Activated CD4-positive, alpha-beta T cell treated with anti-CD3 and anti-CD28 coated beads, Interleukin-2, amount 50 U/mL, for 4 hours (primary cell): ENCODE measurements around the gene AUTS2.
"Not testable (repeated sequence)": the region's sequence is repeated elsewhere in the genome, so short reads cannot be mapped to it uniquely, and the experiment has no call there.

Source experiments
- DNase-seq, 2 experiments: peaks; one replicate each; pipeline ENCODE4 v3.0.0-alpha.2; 2020

AUTS2 gene

DNA sequence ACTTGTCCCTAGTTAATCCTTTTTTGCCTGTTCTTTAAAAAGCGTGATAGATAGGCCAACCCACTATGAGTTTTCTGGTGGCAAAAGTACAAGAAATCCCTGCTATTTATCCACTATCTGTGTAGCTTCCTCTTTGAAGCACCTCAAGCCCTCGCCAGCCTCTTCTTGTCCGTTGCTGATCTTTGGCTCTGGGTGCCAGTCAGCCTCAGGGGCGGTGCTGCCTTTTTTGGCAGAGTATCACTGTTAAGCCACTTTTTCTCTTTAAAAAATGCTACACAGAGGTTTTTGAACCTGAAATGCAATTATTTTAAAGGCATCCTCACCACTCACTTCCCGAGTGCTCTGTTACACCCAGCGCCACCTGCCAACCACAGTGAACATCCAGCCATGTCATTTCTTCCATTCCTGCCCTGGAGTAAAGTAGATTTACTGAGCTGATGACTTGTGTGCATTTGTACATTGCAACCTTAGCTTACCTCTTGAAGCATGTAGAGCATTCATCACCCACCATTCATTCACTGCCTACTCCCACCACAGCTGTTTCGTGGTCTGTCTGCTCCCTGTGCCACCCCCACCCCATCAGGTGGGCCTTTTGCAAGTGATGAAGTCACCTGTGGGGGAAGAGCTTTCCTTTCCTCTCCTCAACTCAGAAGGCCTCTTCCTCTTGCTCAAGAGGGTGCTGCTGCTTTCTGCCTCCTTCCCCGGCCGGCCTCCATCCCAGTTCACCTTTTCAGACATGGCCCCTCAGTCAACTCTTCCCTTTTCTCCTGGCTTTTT is 1119.5 kb downstream of the AUTS2 start:
- DNase-seq = no peak

DNA sequence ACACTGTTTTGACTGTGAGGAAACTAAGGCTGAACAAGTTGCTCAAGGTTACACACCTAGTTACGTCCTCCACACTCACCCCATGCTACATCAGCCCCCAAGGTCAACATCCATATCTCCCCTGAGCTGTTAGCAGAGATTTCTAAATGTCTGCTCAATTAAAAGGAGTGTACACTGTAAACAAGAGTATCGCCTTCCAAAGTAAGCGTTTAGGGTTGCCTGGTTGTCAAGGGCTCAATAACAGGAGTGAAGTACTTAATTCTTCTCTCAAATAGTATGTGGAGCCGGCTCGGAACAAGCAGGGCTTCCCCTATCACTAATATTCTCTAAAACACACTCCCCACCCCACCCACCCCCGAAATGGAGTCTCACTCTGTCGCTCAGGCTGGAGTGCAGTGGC is 1120.8 kb downstream of the AUTS2 start:
- no peak for DNase-seq

DNA sequence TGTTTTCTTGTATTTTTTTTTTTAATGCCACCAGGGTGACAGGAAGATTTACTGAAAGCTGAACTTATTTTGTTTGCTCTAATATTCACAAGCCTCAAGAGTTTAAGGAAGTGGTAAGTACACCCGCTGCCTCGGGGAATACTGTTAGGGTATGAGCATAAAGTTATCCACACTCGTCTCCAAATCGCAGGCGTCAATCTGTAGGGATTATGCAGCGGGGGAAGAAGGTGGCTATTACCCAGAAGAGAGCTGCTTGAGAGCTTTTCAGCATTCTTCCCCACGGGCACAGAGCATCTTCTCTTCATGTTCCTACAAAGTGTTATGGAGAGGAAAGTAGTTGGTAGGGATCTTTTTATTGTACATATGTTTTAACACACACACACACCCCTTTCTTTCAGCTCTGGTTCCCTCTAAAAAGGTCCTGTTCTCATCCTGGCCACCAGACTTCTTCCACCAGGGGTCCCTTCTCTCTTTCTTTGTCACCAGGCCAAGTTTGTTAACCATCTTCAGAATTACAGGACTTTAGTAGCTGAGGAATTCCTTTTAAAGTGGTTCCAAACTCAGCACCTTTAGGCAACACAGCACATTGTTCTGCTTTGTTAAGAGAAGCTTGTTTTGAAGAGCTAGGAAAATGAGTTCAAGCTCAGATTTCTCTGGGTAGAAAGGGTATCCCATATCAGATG is 1122.1 kb downstream of the AUTS2 start:
- no peak for DNase-seq

DNA sequence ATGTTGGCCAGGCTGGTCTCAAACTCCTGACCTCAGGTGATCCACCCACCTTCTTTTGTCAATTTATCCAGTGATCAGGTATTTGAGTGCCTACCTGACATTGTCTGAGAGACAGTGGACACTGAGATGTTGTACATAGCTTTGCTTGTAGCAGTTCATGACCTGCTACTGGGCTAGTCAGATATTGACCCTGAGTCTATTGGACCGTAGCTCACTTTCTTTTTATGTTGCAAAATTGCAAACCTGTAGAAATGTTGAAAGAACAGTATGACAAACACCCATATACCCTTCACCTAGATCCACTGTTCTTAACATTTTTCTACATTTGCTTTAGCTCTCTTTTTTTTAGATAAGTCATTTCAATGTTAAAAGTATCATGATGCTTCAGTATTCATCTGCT is 1123.2 kb downstream of the AUTS2 start:
- no peak for DNase-seq

DNA sequence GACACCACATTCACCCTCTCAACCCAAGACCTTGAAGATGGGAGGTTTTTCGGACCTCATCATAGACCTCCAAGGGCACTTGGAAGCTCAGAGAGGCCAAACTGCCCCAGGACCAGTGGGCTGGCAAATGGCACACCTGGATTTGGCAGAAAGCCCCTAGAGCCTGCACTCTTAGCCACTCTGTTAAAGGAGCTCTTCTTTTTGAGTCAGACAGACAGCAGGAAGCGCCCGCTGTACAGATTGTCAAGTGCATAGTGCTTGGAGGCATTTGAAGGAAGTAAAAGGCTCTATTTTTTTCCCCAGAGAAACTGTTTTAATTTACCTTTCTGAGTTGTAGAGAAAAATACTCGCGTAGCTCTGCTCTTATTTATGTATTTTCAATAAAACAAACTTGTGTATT is 1125.1 kb downstream of the AUTS2 start:
- no peak for DNase-seq

DNA sequence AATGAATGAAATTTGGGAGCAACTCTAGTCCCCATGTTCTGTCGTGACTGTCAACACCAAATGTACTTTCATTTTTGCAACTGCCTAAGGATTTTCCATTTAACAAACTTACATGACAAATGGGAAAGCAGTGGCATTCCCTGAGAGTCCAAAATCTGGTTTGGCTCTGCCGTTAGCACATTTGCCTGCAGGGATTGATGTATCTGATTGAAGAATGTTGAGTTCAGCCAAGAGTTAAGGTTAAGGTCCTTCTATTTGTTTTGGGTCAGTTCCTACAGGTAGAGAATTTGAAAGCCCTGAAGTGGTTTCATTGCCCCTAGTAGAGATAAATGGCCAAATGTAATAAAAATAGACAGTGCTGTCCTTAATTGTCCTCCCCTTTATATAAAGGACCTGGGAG is 1127.2 kb downstream of the AUTS2 start:
- DNase-seq = no peak

DNA sequence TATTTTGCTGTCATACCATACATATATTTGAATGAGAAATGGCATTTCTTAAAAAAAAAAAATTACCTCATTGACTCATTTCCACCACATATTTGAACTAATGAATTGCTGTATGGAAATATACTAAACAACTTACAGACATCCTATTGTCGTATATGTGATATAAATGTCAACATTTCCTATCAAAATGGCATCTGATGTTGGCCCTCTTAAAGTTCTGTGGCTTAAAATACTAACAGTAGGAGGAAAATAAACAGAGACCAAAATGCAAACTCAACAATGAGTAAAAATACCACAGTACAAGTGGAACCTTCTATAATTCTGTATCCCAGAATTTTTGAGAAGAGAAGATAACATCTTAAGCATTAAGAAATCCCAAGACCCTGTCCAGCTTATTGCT is 1128.0 kb downstream of the AUTS2 start:
- DNase-seq = no peak

DNA sequence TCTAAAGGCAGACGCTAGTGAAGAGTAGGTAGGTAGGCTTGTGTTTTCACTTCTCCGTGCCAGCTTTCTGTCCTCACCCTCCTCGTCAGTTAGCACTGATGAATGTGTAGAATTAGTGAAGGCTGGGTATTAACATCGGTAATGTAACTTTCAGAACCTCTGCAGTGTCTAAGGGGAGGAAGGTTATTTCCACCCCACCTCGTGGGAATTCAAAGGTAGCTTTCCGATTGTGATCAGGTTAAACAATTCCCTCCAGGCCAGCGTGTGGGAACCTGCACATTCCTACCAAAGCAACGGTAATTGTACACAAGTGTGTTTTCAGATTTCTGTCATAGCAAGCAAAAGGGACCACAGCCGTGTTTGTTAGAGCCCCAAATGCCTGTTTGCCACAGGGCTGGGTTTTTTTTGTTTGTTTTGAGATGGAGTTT is 1128.7 kb downstream of the AUTS2 start:
- no peak for DNase-seq

DNA sequence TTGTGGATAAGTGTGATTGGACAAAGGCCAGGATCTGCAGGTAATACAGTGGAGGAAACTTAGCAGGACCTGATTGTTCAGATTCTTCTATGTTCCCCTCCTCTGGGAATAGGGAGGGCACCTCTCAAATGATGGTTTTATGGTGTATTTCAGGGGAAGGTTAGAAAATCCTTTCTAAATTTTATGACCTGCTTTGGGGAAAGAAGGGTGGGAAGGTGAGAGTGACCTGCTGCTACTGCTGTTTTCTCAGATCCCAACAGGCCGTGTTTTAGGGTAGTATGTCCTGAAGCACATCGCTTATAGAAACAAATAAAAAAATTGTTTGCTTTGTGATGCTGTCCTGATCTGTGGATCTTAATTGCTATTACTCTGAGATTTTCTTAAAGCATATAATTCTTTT is 1129.6 kb downstream of the AUTS2 start:
- no peak for DNase-seq

DNA sequence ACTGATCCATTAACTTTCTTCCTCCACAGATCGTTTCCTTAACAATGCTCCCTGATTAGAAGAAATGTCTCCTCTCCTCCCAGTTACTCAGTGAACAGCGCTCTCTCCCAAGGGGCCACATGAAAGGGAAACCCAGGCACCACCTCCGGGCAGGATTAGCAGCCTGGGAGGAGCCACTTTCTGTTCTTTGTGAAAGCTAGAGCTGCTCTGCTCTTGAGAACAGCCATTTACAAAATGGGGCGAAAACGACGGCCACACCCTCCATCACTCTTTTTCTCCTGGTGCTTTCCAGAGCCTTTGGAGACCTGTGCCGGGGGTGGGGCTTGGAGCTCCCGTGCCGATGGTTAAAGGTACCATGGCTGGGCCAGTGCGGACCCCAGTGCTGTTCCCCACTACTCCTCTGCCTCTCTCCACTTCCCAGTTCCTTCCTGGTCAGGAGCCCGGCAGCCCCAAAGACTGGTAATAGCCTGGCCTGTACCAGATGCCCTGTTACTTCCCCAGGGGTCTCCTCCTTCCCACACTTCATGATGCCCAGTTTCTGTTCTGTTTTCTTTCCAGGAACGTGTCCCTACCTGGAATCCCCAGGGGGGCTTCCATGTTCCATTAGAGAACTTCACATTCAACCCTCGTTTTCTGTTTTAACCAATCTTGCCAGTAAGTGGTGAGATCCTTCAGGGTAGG is 1130.7 kb downstream of the AUTS2 start:
- DNase-seq = no peak

DNA sequence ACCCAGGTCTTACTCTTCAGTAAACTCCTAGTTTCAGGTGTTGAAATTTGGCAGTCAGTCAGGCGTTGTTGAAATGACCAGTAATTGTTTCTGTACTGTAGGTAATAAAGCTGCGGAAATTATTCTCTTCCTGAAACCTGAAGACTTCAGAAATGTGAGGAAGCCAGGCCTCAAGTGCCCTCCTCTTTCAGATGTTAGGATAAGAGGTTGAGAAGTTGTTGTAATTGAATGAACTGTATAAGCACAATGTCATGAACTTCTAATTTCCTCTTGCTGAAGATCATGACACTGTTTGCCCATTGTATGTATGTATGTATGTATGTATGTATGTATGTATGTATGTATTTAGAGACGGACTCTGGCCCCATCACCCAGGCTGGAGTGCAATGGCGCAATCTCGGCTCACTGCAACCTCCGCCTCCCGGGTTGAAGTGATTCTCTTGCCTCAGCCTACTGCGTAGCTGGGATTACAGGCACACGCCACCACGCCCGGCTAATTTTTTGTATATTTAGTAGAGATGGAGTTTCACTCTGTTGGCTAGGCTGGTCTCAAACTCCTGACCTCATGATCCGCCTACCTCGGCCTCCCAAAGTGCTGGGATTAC is 1131.4 kb downstream of the AUTS2 start:
- not testable (repeated sequence) for DNase-seq

DNA sequence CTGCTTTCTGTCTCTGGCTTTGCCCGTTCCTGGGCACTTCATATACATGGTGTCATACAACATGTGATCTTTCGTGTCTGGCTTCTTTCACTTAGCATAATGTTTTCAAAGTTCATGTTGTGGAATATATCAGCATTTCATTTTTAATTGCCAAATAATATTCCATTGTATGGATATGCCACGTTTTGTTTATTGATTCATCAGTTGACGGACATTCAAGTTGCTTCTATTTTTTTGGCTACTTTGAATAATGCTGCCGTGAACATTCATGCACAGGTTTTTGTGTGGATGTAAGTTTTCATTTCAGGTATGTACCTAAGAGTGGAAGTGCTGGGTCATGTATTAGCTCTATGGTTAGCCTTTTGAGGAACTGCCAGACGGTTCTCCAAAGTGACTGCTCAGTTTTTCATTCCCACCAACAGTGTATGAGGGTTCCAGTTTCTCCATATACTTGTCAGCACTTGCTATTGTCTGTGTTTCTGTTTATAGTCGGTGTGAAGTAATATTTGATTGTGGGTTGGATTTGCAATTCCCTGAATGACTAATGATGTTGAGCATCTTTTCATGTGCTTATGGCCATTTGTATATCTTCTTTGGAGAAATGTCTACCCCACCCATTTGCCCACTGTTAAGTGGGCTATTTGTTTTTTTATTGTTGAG is 1132.3 kb downstream of the AUTS2 start:
- DNase-seq = no peak

DNA sequence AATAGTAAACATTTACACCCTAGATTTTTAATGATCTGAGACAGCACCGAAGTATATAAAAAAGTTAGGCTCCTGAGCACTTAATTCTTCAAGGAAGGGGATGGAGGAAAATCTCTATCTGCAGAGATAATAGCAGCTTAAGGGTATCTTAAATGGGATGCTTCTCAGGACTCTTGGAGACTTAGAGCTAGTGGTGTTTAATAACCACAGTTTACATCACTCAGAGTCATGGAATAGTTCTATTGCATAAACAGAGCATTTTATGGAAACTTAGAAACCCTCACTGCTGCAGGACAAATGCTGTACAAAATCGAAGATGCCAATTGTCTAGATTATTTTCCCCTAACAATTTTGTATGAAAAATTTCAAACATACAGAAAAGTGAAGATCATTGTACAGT is 1134.8 kb downstream of the AUTS2 start:
- no peak for DNase-seq

DNA sequence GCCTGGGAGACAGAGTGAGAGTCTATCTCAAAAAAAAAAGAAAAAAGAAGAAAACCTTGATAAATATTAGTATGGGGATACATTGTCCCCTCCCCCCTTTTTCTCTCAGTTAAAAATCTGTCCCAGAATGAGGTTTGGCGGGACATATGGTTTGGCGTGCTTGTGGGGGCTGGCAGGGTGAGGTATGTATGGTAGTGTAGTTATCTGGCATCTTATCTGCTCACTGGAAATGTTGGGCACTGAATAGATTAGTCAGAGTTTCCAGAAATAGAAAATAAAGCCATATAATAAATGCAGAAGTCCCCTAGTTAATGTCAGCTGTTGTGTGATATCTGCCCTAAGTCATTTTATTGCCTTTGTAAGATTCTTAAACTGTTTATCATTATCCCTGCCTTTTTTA is 1136.1 kb downstream of the AUTS2 start:
- DNase-seq = no peak

DNA sequence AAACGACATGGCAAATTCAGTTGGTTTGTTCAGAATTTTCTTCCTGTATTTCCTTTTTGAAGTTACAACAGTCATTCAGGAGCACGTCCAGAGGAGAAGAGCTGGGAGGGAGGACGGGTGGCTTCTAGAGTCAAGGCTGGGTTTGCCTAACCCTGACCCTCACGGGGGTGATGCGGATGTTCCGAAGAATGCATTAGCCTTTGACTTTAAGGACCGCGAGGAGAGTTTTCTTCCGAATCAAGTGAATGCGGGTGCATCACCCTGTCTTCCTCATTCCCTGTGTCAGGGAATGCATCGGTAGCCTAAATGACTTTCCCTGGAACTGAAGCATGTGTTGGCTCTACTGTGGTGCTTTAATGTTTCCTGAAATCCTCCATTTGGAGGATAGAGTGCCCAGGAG is 1137.0 kb downstream of the AUTS2 start:
- DNase-seq = no peak

DNA sequence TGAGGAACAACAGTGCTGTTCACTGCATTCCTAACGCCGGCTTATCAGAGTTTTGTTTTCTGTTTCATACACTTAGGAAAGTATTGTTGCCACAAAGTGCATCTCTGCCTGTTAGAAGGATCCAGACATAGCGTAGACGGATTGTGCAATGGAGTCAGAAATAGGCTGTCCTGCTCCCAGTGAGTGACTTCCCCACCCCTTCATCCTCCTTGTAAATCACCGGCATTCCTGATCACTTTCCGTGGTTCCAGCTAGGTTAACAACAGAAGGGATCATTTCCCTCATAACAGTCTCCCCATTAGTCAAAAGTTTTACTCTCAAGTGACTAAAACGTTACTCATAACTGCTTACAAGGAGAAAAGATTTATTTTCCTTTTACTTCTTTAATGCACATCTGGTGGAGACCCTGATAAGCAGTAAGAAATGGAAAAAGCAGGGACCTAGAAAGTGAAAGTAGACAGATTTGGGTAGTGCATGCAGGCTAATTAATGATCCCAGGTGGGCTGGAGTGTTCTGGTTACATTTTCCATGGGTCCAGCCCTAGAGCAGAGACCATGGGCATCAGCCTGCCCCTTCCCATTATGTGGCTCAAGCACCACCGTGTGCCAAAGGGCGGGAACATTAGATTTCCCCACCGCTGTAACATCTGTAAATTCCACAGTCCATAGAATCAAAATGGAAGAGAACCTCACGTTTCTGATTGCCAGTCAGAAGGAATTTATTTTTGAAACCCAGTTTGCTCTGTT is 1138.6 kb downstream of the AUTS2 start:
- DNase-seq = no peak

DNA sequence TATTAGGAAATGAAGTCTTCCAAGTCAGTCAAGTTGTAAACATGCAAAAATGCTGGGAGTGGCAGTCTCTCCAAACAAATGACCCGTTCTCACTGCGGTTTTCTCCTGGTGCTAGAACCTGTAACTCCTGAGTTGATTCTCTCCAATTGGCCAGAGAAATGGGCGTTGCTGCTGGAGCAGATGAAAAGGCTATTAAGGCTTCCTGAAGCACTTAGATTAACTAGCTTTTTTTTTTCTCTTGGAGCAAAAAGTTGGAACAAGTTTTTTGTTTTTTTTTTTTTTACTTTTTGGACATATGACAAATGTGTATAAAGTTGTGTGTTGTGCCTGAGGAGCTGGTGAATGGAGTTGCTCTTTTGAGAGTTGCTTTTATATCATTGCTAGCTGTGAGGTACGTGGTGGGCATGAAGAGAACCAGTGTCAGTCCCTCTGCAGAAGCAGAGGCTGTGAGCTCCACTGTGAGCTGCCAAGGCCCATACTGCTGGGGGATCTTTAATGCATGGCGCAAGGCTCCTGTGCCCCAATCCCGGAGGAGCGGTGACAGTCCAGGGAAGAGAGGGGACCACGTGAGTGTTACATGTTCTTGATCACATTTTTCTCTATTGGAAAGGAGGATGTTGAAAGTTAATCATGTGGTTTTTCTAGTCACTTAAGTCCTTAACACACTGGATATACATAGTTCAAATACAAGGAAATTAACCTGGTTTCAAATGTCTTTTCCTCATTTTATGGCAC is 1140.0 kb downstream of the AUTS2 start:
- no peak for DNase-seq

DNA sequence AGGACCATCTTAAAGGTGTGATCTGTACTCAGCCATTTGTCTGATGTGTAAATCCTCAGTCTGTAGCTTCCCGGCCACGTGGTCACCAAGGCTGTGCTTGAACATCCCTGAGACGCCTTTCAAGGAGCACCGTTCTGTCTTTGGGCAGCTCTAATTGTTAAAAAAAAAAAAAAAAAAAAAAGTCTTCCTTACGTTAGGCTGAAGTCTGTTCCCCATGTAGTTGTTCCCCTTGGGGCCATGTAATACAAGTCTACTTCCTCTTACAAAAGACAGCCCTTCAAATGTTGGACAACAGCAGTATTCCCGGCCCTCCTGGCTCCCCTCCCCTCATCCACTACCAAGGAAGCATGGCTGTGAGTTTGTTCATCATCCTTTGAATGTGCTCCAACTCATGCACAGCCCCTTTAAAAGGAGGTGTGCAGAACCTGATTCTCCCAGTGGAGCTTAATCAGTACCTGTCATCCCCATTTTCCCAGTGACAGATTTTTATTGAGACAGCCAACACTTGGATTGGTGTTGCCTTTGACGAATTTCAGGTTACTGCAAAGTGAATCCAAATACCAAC is 1141.5 kb downstream of the AUTS2 start:
- DNase-seq = no peak

DNA sequence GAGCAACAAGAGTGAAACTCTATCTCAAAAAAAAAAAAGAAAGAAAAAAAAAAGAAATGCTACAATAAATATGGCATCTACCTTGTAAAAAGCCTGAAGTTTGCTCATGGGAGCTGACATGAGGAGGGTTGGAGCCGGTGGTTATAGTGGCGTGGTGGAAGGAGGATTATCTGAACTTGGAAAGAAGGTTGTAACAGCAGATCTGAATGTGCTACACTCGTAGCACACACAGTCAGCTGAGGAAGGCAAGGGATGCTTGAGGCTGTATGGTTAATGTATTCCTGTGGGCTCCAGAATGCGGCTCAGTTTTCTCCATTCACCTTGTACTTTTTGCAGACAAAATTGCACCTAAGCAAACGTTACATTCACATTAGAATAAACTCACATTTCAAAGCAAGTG is 1143.4 kb downstream of the AUTS2 start:
- no peak for DNase-seq

DNA sequence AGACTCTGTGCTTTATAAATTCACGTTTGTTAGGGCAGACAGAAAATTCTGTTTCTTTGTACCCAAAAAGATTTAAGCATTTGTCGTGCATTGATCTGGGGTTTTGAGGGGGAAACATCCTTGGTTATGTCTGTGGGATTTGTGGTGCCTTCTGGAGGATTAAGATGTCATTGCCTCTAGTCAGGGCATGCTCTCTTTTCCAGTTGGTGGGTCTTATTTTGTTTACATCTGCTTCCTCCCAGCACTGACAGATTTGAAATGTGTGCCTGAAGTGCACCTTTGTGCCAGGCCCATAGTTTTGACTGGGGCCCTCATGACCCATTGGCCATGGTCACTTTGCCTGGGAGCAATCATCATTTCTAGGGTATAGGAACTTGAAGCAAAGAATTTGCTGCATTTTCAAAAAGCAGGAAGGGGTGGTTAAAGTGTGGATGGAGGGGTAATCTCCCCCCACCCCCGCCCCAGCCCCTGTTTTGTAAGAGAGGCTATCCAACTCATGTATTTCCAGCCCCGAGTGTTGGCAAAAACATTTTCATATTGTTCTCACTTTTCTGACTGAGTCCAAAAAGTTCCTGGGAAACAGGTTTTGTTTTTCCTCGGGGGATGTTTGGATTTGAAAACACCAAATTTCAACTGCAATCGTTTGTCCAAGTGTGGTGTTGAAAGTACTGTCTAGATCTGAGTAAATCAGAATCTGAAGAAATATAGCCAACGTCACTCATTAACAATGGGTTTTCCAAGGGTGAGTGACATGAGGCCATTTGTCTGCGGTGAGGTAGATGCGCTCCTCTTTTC is 1145.5 kb downstream of the AUTS2 start:
- no peak for DNase-seq
